HepG2 (cell line): ENCODE data around the gene TOP1. TPM values are rescaled to one million over a fixed set of nuclear protein-coding genes. Genes with fewer than 3 reads are reported as not detected.

Experiments
- ARNT2 ChIP-seq: sonication (generic); formaldehyde crosslinking; IDR thresholded peaks from 2 replicates; pipeline ENCODE4 v1.8.0; 2022; ENCODE audit warnings: mild to moderate bottlenecking, low read depth, missing genetic modification reagents, moderate library complexity
- KDM5B ChIP-seq: sonication (generic); formaldehyde crosslinking; IDR thresholded peaks from 2 replicates; pipeline ENCODE4 v1.4.0; 2020; ENCODE audit warnings: missing genetic modification reagents, mild to moderate bottlenecking, borderline replicate concordance
- KMT2A ChIP-seq: sonication (generic); formaldehyde crosslinking; IDR thresholded peaks from 2 replicates; pipeline ENCODE4 v1.4.0; 2020; ENCODE audit warnings: missing genetic modification reagents
- MIER3 ChIP-seq: IDR thresholded peaks from 2 replicates; pipeline ENCODE4 v1.6.1; 2016; ENCODE audit warnings: missing compliant biosample characterization, borderline replicate concordance
- NONO ChIP-seq, 2 experiments: fragments of 450-650 bp in 1 of 2; sonication (generic) in 1 of 2; formaldehyde crosslinking in 1 of 2; IDR thresholded peaks in 1 of 2; conservative IDR thresholded peaks in 1 of 2; 2 replicates each; pipeline versions ENCODE4 v1.6.1 to v1.8.0; 2017 to 2022; ENCODE audit warnings: mild to moderate bottlenecking in 1 of 2, missing genetic modification reagents in 1 of 2, moderate library complexity in 1 of 2
- SALL2 ChIP-seq: sonication (generic); formaldehyde crosslinking; IDR thresholded peaks from 2 replicates; pipeline ENCODE4 v1.8.1; 2023; ENCODE audit warnings: mild to moderate bottlenecking, missing genetic modification reagents, inconsistent platforms
- SMAD3 ChIP-seq: sonication (generic); formaldehyde crosslinking; IDR thresholded peaks from 2 replicates; pipeline ENCODE4 v1.4.0; 2020; ENCODE audit warnings: missing genetic modification reagents
- YY1 ChIP-seq: IDR thresholded peaks from 2 replicates; pipeline ENCODE4 v1.6.1; 2011; ENCODE audit warnings: low read length, low read depth, moderate library complexity, mild to moderate bottlenecking; ENCODE audit not compliant: insufficient read depth, insufficient replicate concordance
- ZNF232 ChIP-seq: sonication (generic); formaldehyde crosslinking; IDR thresholded peaks from 2 replicates; pipeline ENCODE4 v1.4.0; 2020; ENCODE audit warnings: missing genetic modification reagents, borderline replicate concordance
- ZNF550 ChIP-seq: sonication (generic); formaldehyde crosslinking; IDR thresholded peaks from 2 replicates; pipeline ENCODE4 v1.4.0; 2020; ENCODE audit warnings: mild to moderate bottlenecking, missing genetic modification reagents, borderline replicate concordance
- ZNF557 ChIP-seq: sonication (generic); formaldehyde crosslinking; IDR thresholded peaks from 2 replicates; pipeline ENCODE4 v1.4.0; 2020; ENCODE audit warnings: missing genetic modification reagents
- ZNF598 ChIP-seq: sonication (generic); formaldehyde crosslinking; IDR thresholded peaks from 2 replicates; pipeline ENCODE4 v1.5.1; 2020; ENCODE audit warnings: mild to moderate bottlenecking, missing genetic modification reagents, borderline replicate concordance
- ZNF644 ChIP-seq: IDR thresholded peaks from 2 replicates; pipeline ENCODE4 v1.6.1; 2016; ENCODE audit warnings: low read depth
- ZNF768 ChIP-seq: sonication (generic); formaldehyde crosslinking; IDR thresholded peaks from 2 replicates; pipeline ENCODE4 v1.4.0; 2020; ENCODE audit warnings: missing genetic modification reagents
- ZNF773 ChIP-seq: sonication (generic); formaldehyde crosslinking; IDR thresholded peaks from 2 replicates; pipeline ENCODE4 v1.4.0; 2020; ENCODE audit warnings: missing genetic modification reagents, borderline replicate concordance
- ZSCAN21 ChIP-seq: sonication (generic); formaldehyde crosslinking; IDR thresholded peaks from 2 replicates; pipeline ENCODE4 v1.8.0; 2022; ENCODE audit warnings: mild to moderate bottlenecking, missing genetic modification reagents, moderate library complexity, borderline replicate concordance
- ZSCAN9 ChIP-seq: IDR thresholded peaks from 2 replicates; pipeline ENCODE4 v1.6.1; 2016; ENCODE audit warnings: borderline replicate concordance
- polyA plus RNA-seq, 8 experiments: library from polyadenylated mRNA; depleted of rRNA in 3 of 8; stranded (reverse) in 7 of 8; unstranded in 1 of 8; fragments of >200 nt; fragmentation: Illumina TruSeq in 4 of 8; extraction: Trizol in 4 of 8; gene quantifications; 2 replicates each; pipeline versions ENCODE4 v1.2.1 to v1.2.3, GENCODE V29; 2011 to 2016; ENCODE audit warnings: low read depth in 4 of 8, missing spikeins in 1 of 8, mixed read lengths in 1 of 8; ENCODE audit not compliant: insufficient read depth in 1 of 8
- total RNA-seq, 5 experiments: library from RNA; depleted of rRNA; stranded (reverse); fragments of >200 nt; fragmentation: Illumina TruSeq; extraction: Trizol; gene quantifications; 2 replicates each; pipeline ENCODE4 v1.2.3, GENCODE V29; 2016; ENCODE audit warnings: low read depth in 1 of 5
- TF ChIP-seq, protein P1 (sequence below): sonication (generic); formaldehyde crosslinking; IDR thresholded peaks from 2 replicates; pipeline ENCODE4 v1.5.1; 2020; ENCODE audit warnings: missing genetic modification reagents, mild to moderate bottlenecking, borderline replicate concordance
- TF ChIP-seq, protein P2 (sequence below): sonication (generic); formaldehyde crosslinking; IDR thresholded peaks from 2 replicates; pipeline ENCODE4 v1.4.0; 2020; ENCODE audit warnings: mild to moderate bottlenecking, missing genetic modification reagents
- TF ChIP-seq, protein P3 (sequence below): IDR thresholded peaks from 2 replicates; pipeline ENCODE4 v1.6.1; 2018; ENCODE audit warnings: missing genetic modification reagents
- TF ChIP-seq, protein P4 (sequence below): IDR thresholded peaks from 2 replicates; pipeline ENCODE4 v1.4.0; 2020; ENCODE audit warnings: mild to moderate bottlenecking, missing genetic modification reagents

The TOP1 gene
- total and polyA plus RNA-seq, 2 of the 13 experiments (the other 11 are each of a cell fraction or from before 2014, with no cell fraction given) = 10.2 to 19.4 TPM

DNA sequence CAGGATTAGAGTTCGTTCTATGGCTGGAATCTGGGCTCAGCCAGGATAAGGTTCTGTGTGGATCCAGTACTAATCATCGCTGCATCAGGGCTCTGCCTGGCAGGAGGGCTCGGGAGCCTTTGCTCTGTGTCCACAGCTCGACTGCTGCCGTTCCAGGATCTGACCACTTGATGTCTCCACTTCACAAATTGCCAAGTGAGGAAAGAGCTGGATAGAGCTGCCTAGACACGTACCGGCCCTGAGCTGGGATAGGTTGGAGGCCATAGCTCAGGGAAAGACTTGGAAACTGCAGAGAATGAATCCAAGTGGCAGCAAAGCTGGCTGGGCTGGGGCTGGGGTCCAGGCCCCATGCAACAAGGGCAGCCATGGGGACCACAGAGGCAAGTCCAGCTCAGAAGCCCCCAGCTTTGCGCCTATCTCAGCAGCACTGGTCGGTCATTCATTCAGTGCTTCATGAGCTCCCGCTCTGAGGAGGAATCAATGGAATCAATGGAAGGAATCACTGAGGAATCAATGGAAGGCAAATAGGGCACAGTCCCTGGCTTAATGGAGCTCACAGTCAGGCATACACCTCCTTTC lies 38.0 kb upstream of the TOP1 start (continued):
- TF ChIP-seq, protein P1, sequence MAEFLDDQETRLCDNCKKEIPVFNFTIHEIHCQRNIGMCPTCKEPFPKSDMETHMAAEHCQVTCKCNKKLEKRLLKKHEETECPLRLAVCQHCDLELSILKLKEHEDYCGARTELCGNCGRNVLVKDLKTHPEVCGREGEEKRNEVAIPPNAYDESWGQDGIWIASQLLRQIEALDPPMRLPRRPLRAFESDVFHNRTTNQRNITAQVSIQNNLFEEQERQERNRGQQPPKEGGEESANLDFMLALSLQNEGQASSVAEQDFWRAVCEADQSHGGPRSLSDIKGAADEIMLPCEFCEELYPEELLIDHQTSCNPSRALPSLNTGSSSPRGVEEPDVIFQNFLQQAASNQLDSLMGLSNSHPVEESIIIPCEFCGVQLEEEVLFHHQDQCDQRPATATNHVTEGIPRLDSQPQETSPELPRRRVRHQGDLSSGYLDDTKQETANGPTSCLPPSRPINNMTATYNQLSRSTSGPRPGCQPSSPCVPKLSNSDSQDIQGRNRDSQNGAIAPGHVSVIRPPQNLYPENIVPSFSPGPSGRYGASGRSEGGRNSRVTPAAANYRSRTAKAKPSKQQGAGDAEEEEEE (CRISPR knock-in tag) = peak; percentile 91; the same call in 1 of the 2 replicates
- TF ChIP-seq, protein P2, sequence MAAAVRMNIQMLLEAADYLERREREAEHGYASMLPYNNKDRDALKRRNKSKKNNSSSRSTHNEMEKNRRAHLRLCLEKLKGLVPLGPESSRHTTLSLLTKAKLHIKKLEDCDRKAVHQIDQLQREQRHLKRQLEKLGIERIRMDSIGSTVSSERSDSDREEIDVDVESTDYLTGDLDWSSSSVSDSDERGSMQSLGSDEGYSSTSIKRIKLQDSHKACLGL = 0 out of 2 replicates have a peak, but pooled peaks have one; percentile 12
- TF ChIP-seq KDM5B (CRISPR knock-in tag) = peak; percentile 36; the same call in 1 of the 2 replicates
- peak; percentile 70; the same call in 1 of the 2 replicates for TF ChIP-seq ZNF598 (CRISPR knock-in tag)
- TF ChIP-seq, protein P3, sequence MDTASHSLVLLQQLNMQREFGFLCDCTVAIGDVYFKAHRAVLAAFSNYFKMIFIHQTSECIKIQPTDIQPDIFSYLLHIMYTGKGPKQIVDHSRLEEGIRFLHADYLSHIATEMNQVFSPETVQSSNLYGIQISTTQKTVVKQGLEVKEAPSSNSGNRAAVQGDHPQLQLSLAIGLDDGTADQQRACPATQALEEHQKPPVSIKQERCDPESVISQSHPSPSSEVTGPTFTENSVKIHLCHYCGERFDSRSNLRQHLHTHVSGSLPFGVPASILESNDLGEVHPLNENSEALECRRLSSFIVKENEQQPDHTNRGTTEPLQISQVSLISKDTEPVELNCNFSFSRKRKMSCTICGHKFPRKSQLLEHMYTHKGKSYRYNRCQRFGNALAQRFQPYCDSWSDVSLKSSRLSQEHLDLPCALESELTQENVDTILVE (CRISPR knock-in tag) = peak; percentile 82; the same call in 1 of the 2 replicates
- TF ChIP-seq, protein P4, sequence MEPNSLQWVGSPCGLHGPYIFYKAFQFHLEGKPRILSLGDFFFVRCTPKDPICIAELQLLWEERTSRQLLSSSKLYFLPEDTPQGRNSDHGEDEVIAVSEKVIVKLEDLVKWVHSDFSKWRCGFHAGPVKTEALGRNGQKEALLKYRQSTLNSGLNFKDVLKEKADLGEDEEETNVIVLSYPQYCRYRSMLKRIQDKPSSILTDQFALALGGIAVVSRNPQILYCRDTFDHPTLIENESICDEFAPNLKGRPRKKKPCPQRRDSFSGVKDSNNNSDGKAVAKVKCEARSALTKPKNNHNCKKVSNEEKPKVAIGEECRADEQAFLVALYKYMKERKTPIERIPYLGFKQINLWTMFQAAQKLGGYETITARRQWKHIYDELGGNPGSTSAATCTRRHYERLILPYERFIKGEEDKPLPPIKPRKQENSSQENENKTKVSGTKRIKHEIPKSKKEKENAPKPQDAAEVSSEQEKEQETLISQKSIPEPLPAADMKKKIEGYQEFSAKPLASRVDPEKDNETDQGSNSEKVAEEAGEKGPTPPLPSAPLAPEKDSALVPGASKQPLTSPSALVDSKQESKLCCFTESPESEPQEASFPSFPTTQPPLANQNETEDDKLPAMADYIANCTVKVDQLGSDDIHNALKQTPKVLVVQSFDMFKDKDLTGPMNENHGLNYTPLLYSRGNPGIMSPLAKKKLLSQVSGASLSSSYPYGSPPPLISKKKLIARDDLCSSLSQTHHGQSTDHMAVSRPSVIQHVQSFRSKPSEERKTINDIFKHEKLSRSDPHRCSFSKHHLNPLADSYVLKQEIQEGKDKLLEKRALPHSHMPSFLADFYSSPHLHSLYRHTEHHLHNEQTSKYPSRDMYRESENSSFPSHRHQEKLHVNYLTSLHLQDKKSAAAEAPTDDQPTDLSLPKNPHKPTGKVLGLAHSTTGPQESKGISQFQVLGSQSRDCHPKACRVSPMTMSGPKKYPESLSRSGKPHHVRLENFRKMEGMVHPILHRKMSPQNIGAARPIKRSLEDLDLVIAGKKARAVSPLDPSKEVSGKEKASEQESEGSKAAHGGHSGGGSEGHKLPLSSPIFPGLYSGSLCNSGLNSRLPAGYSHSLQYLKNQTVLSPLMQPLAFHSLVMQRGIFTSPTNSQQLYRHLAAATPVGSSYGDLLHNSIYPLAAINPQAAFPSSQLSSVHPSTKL = peak; percentile 60
- TF ChIP-seq MIER3 = peak; percentile 88; the same call in 1 of the 2 replicates
- TF ChIP-seq KMT2A = peak; percentile 75
- peak; percentile 31; the same call in 1 of the 2 replicates for TF ChIP-seq ZSCAN21 (CRISPR knock-in tag)
- TF ChIP-seq ARNT2 (CRISPR knock-in tag) = peak; percentile 63; the same call in 1 of the 2 replicates
- 0 out of 2 replicates have a peak, but pooled peaks have one; percentile 22 for TF ChIP-seq ZNF232 (CRISPR knock-in tag)
- TF ChIP-seq NONO (IDR thresholded peaks at IDR 0.05) = no peak
- TF ChIP-seq NONO (CRISPR knock-in tag; conservative IDR thresholded peaks at IDR 0.05) = peak; percentile 63; the same call in 1 of the 2 replicates
- TF ChIP-seq ZNF768 (CRISPR knock-in tag) = peak; percentile 67
- no peak for TF ChIP-seq ZNF557 (CRISPR knock-in tag)
- no peak for TF ChIP-seq ZNF773 (CRISPR knock-in tag)
- TF ChIP-seq ZNF644 = peak; percentile 79; the same call in 1 of the 2 replicates
- TF ChIP-seq SMAD3 (CRISPR knock-in tag) = peak; percentile 60; the same call in 1 of the 2 replicates
- TF ChIP-seq YY1 = peak; percentile 70
- TF ChIP-seq ZSCAN9 (CRISPR knock-in tag) = peak; percentile 81; the same call in 1 of the 2 replicates
- 0 out of 2 replicates have a peak, but pooled peaks have one; percentile 34 for TF ChIP-seq SALL2
- no peak for TF ChIP-seq ZNF550 (CRISPR knock-in tag)
